GM06990 (cell line): ENCODE measurements around the gene MRGPRD.

ENCODE experiments used
- DNase-seq: peaks from one replicate; pipeline ENCODE4 v3.0.0-alpha.2; 2011; ENCODE audit not compliant: insufficient read length; ENCODE audit errors: extremely low read depth
- H3K27me3 ChIP-seq: replicated peaks from 2 replicates; pipeline ENCODE4 v1.6.0; 2011; ENCODE audit warnings: low read length; ENCODE audit not compliant: control insufficient read depth, insufficient read depth
- H3K36me3 ChIP-seq: 2 replicates; pipeline ENCODE4 v1.5.1; 2011; ENCODE audit warnings: low read length; ENCODE audit not compliant: control insufficient read depth, insufficient read depth
- H3K4me3 ChIP-seq: replicated peaks from 2 replicates; pipeline ENCODE4 v1.5.1; 2011; ENCODE audit warnings: low read depth, mild to moderate bottlenecking, control low read depth, low read length
- CTCF ChIP-seq: IDR thresholded peaks from 2 replicates; pipeline ENCODE4 v1.5.1; 2011; ENCODE audit warnings: low read length, control low read depth, mild to moderate bottlenecking, inconsistent platforms; ENCODE audit not compliant: insufficient read depth, poor library complexity, severe bottlenecking

MRGPRD gene

GRCh38 chr11:68933605-68934320 lies 47.0 kb downstream of the MRGPRD start:
- no peak for DNase-seq
- Histone ChIP-seq H3K36me3 (peaks cover 45% of the 10 kb centered on the region), H3K4me3 (no peak overlapping the region), H3K27me3 (no peaks in the 10 kb centered on the region)
- TF ChIP-seq CTCF = no peak

GRCh38 chr11:68932933-68933577 lies 47.7 kb downstream of the MRGPRD start:
- DNase-seq = no peak
- no peak for TF ChIP-seq CTCF
- Histone ChIP-seq H3K36me3 (peaks cover 43% of the 10 kb centered on the region), H3K27me3 (no peaks in the 10 kb centered on the region), H3K4me3 (no peak overlapping the region)

- H3K4me3 ChIP-seq = no peak overlapping the region
- TF ChIP-seq CTCF = no peak
- H3K36me3 ChIP-seq = peaks cover 44% of the 10 kb centered on the region
Observed at GRCh38 chr11:68932358-68932757, 48.4 kb downstream of the MRGPRD start.

GRCh38 chr11:68931911-68932310 lies 48.9 kb downstream of the MRGPRD start:
- no peak for TF ChIP-seq CTCF
- DNase-seq = no peak
- Histone ChIP-seq H3K36me3 (peaks cover 41% of the 10 kb centered on the region), H3K4me3 (no peak overlapping the region), H3K27me3 (no peaks in the 10 kb centered on the region)

More at GRCh38 chr11:68932358-68932757, 48.4 kb downstream of the MRGPRD start:
- DNase-seq = no peak
- no peaks in the 10 kb centered on the region for H3K27me3 ChIP-seq

GRCh38 chr11:68930991-68931855 lies 49.6 kb downstream of the MRGPRD start:
- no peak for TF ChIP-seq CTCF
- DNase-seq = no peak
- Histone ChIP-seq H3K4me3 (no peak overlapping the region), H3K36me3 (peaks cover 34% of the 10 kb centered on the region), H3K27me3 (no peaks in the 10 kb centered on the region)
